ENCODE data around the gene FHOD3. TPM values are rescaled to one million over a fixed set of nuclear protein-coding genes. Genes with fewer than 3 reads are reported as not detected.

The FHOD3 gene
- total RNA-seq, 1 experiment from 2014 or later = 18.1 TPM

- no peaks in the 10 kb centered on the region for H3K9me3 ChIP-seq (ENCODE audit: low read length)
- intact Hi-C loops (cut with micrococcal nuclease) = no loop called here
- BruUV-seq (replicated peaks) = no TSS peak
- H3K4me2 ChIP-seq (ENCODE audit: low read length) = no peak overlapping the region
- H3K79me2 ChIP-seq (ENCODE audit: low read length) = peaks cover 69% of the 10 kb centered on the region
- H3K4me3 ChIP-seq (ENCODE audit: low read length) = no peak overlapping the region
- CTCF ChIA-PET = no interaction called here
- no peak for TF ChIP-seq EZH2phosphoT487 (IDR thresholded peaks at IDR 0.05; ENCODE audit: borderline replicate concordance, low read length)
- no peak for TF ChIP-seq CTCF (conservative IDR thresholded peaks at IDR 0.05; ENCODE audit: low read depth, low read length)
- no peak for TF ChIP-seq EZH2 (IDR thresholded peaks at IDR 0.05; ENCODE audit: low read length, unreplicated experiment)
- no peaks in the 10 kb centered on the region for H4K20me1 ChIP-seq (ENCODE audit: low read length)
- H3K9me2 ChIP-seq (replicated peaks; ENCODE audit: low read length) = no peaks in the 10 kb centered on the region
- DNase-seq = no peak
- H3K4me1 ChIP-seq (ENCODE audit: insufficient read depth, low read length) = peaks cover 86% of the 10 kb centered on the region
- no peaks in the 10 kb centered on the region for H3K36me3 ChIP-seq (ENCODE audit: low read depth, low read length)
- no peaks in the 10 kb centered on the region for H3F3A ChIP-seq (ENCODE audit: low read length, unreplicated experiment)
- no peaks in the 10 kb centered on the region for H3K27me3 ChIP-seq (ENCODE audit: low read length)
- ATAC-seq = no peak
- POLR2A ChIA-PET (ENCODE audit: unreplicated experiment) = no interaction called here
- no peak overlapping the region for H2AFZ ChIP-seq (ENCODE audit: low read length)
- H3K9ac ChIP-seq (ENCODE audit: low read length) = peak overlapping the region; percentile 29; the same call in 1 of the 2 replicates
- peak overlapping the region; percentile 100 for H3K27ac ChIP-seq (ENCODE audit: low read length)
Measured at GRCh38 chr18:36311026-36311570, 13.6 kb downstream of the FHOD3 start.

- Histone ChIP-seq H4K20me1 (ENCODE audit: low read length) (no peaks in the 10 kb centered on the region), H3K36me3 (ENCODE audit: low read depth, low read length) (no peaks in the 10 kb centered on the region), H3K27ac (ENCODE audit: low read length) (peak overlapping the region; percentile 99), H3K9ac (ENCODE audit: low read length) (peak overlapping the region; percentile 75), H3F3A (ENCODE audit: low read length, unreplicated experiment) (no peaks in the 10 kb centered on the region), H3K9me2 (replicated peaks; ENCODE audit: low read length) (no peaks in the 10 kb centered on the region), H3K4me1 (ENCODE audit: insufficient read depth, low read length) (peaks cover 76% of the 10 kb centered on the region), H3K79me2 (ENCODE audit: low read length) (peaks cover 55% of the 10 kb centered on the region), H2AFZ (ENCODE audit: low read length) (no peak overlapping the region), H3K4me2 (ENCODE audit: low read length) (peak overlapping the region; percentile 16; the same call in 1 of the 2 replicates), H3K4me3 (ENCODE audit: low read length) (no peak overlapping the region), H3K9me3 (ENCODE audit: low read length) (no peaks in the 10 kb centered on the region), H3K27me3 (ENCODE audit: low read length) (no peaks in the 10 kb centered on the region)
- CTCF ChIA-PET = no interaction called here
- DNase-seq (no peak), ATAC-seq (no peak)
- POLR2A ChIA-PET (ENCODE audit: unreplicated experiment) = no interaction called here
- intact Hi-C loops (cut with micrococcal nuclease) = no loop called here
- no TSS peak for BruUV-seq (replicated peaks)
- TF ChIP-seq EZH2 (IDR thresholded peaks at IDR 0.05; ENCODE audit: low read length, unreplicated experiment) (no peak), EZH2phosphoT487 (IDR thresholded peaks at IDR 0.05; ENCODE audit: borderline replicate concordance, low read length) (no peak)
Measured at GRCh38 chr18:36312806-36313395, 15.4 kb downstream of the FHOD3 start.

GRCh38 chr18:36314098-36314497, 16.6 kb downstream of the FHOD3 start:
- peaks cover 65% of the 10 kb centered on the region for H3K4me1 ChIP-seq (ENCODE audit: insufficient read depth, low read length)
- no peaks in the 10 kb centered on the region for H4K20me1 ChIP-seq (ENCODE audit: low read length)
- no TSS peak for BruUV-seq (replicated peaks)
- H3K9me3 ChIP-seq (ENCODE audit: low read length) = no peaks in the 10 kb centered on the region
- H3K36me3 ChIP-seq (ENCODE audit: low read depth, low read length) = no peaks in the 10 kb centered on the region
- POLR2A ChIA-PET (ENCODE audit: unreplicated experiment) = no interaction called here
- CTCF ChIA-PET = no interaction called here
- ATAC-seq (no peak), DNase-seq (no peak)
- TF ChIP-seq CTCF (conservative IDR thresholded peaks at IDR 0.05; ENCODE audit: low read depth, low read length) (no peak), EZH2phosphoT487 (IDR thresholded peaks at IDR 0.05; ENCODE audit: borderline replicate concordance, low read length) (no peak), EZH2 (IDR thresholded peaks at IDR 0.05; ENCODE audit: low read length, unreplicated experiment) (no peak)
- no peak overlapping the region for H3K4me3 ChIP-seq (ENCODE audit: low read length)
- intact Hi-C loops (cut with micrococcal nuclease) = no loop called here
- H3F3A ChIP-seq (ENCODE audit: low read length, unreplicated experiment) = no peaks in the 10 kb centered on the region
- no peaks in the 10 kb centered on the region for H3K9me2 ChIP-seq (replicated peaks; ENCODE audit: low read length)
- no peaks in the 10 kb centered on the region for H3K27me3 ChIP-seq (ENCODE audit: low read length)
- H3K79me2 ChIP-seq (ENCODE audit: low read length) = peaks cover 52% of the 10 kb centered on the region
- peak overlapping the region; percentile 99 for H3K27ac ChIP-seq (ENCODE audit: low read length)
- peak overlapping the region; percentile 75 for H3K9ac ChIP-seq (ENCODE audit: low read length)
- H3K4me2 ChIP-seq (ENCODE audit: low read length) = peak overlapping the region; percentile 53
- no peak overlapping the region for H2AFZ ChIP-seq (ENCODE audit: low read length)
